AG10803 (cell line): Measurements from ENCODE around the gene PLAGL1.

Source experiments
- DNase-seq: peaks from one replicate; pipeline ENCODE4 v3.0.0; 2010; ENCODE audit warnings: low read depth
- H3K4me3 ChIP-seq: 2 replicates; pipeline ENCODE4 v1.5.1; 2011; ENCODE audit warnings: mild to moderate bottlenecking, low read length, control low read depth
- CTCF ChIP-seq: conservative IDR thresholded peaks from 2 replicates; pipeline ENCODE4 v1.5.1; 2011; ENCODE audit warnings: mild to moderate bottlenecking, low read length, control low read depth, inconsistent platforms

The PLAGL1 gene

GRCh38 chr6:143986463-143987065 lies 21.5 kb downstream of the PLAGL1 start:
- no peak for DNase-seq
- H3K4me3 ChIP-seq: no peak overlapping the region
- no peak for TF ChIP-seq CTCF

- TF ChIP-seq CTCF: no peak
- DNase-seq: no peak
- H3K4me3 ChIP-seq: no peak overlapping the region
Measured at GRCh38 chr6:143984666-143985065, 23.4 kb downstream of the PLAGL1 start.

GRCh38 chr6:143982968-143983367 lies 25.1 kb downstream of the PLAGL1 start:
- no peak overlapping the region for H3K4me3 ChIP-seq
- TF ChIP-seq CTCF: no peak
- no peak for DNase-seq

- TF ChIP-seq CTCF: no peak
- no peak overlapping the region for H3K4me3 ChIP-seq
- no peak for DNase-seq
Measured at GRCh38 chr6:143980921-143981320, 27.1 kb downstream of the PLAGL1 start.

- DNase-seq: no peak
- no peak for TF ChIP-seq CTCF
- no peak overlapping the region for H3K4me3 ChIP-seq
Measured at GRCh38 chr6:143976806-143977349, 31.2 kb downstream of the PLAGL1 start.

- DNase-seq: no peak
- no peak for TF ChIP-seq CTCF
- no peak overlapping the region for H3K4me3 ChIP-seq
Measured at GRCh38 chr6:143974089-143974488, 34.0 kb downstream of the PLAGL1 start.

- no peak for TF ChIP-seq CTCF
- no peak for DNase-seq
- H3K4me3 ChIP-seq: no peak overlapping the region
Measured at GRCh38 chr6:143973097-143973966, 34.7 kb downstream of the PLAGL1 start.
